ENCODE measurements around the gene ADPRHL1.

GRCh38 chr13:113474179-113474578 lies 20.9 kb upstream of the ADPRHL1 start:
- TF ChIP-seq CTCF (IDR thresholded peaks at IDR 0.05) (no peak), EZH2 (IDR thresholded peaks at IDR 0.05) (no peak), EZH2phosphoT487 (IDR thresholded peaks at IDR 0.05) (no peak)
